AG09309 (cell line): ENCODE measurements around the gene KHDC3L.

ENCODE experiments used
- DNase-seq: peaks from one replicate; pipeline ENCODE4 v3.0.0-alpha.2; 2010; ENCODE audit warnings: low read depth
- H3K4me3 ChIP-seq: 2 replicates; pipeline ENCODE4 v1.5.1; 2011; ENCODE audit warnings: mild to moderate bottlenecking, low read depth, low read length, moderate library complexity; ENCODE audit not compliant: control insufficient read depth
- CTCF ChIP-seq: IDR thresholded peaks from 2 replicates; pipeline ENCODE4 v1.5.1; 2011; ENCODE audit warnings: mild to moderate bottlenecking, low read depth, low read length, inconsistent platforms; ENCODE audit not compliant: insufficient read depth, control insufficient read depth; ENCODE audit errors: missing control alignments

KHDC3L gene

GRCh38 chr6:73339340-73339739, 23.1 kb upstream of the KHDC3L start:
- TF ChIP-seq CTCF: no peak
- DNase-seq: no peak
- no peak overlapping the region for H3K4me3 ChIP-seq

GRCh38 chr6:73340048-73340447, 22.4 kb upstream of the KHDC3L start:
- H3K4me3 ChIP-seq: no peak overlapping the region
- DNase-seq: no peak
- no peak for TF ChIP-seq CTCF

- no peak for DNase-seq
- H3K4me3 ChIP-seq: no peak overlapping the region
- TF ChIP-seq CTCF: no peak
Measured at GRCh38 chr6:73341335-73341734, 21.1 kb upstream of the KHDC3L start.

- no peak overlapping the region for H3K4me3 ChIP-seq
- no peak for TF ChIP-seq CTCF
Measured at GRCh38 chr6:73342174-73342573, 20.3 kb upstream of the KHDC3L start.

GRCh38 chr6:73343164-73343563, 19.3 kb upstream of the KHDC3L start:
- TF ChIP-seq CTCF: no peak
- DNase-seq: no peak

More at GRCh38 chr6:73342174-73342573, 20.3 kb upstream of the KHDC3L start:
- no peak for DNase-seq

GRCh38 chr6:73348550-73349204, 13.8 kb upstream of the KHDC3L start:
- H3K4me3 ChIP-seq: no peak overlapping the region
- DNase-seq: no peak
- TF ChIP-seq CTCF: no peak

More at GRCh38 chr6:73343164-73343563, 19.3 kb upstream of the KHDC3L start:
- H3K4me3 ChIP-seq: no peak overlapping the region
